Astrocyte (in vitro differentiated cells and primary cell): Measurements from ENCODE around the gene PLCG2. TPM values are rescaled to one million over a fixed set of nuclear protein-coding genes. Genes with fewer than 3 reads are reported as not detected.

ENCODE experiments used
- DNase-seq: peaks from one replicate; pipeline ENCODE4 v3.0.0-alpha.2; 2010; ENCODE audit warnings: low read depth
- FAIRE-seq: peaks from 2 replicates; lab custom pipeline; 2011; peaks lifted over from hg19 to GRCh38; lab: Jason Lieb, UNC
- H2AFZ ChIP-seq: 2 replicates; pipeline ENCODE4 v1.6.0; 2012; ENCODE audit warnings: low read depth, low read length, inconsistent platforms
- H3K27ac ChIP-seq: 2 replicates; pipeline ENCODE4 v1.5.1; 2011; ENCODE audit warnings: low read depth, low read length, inconsistent platforms
- H3K27me3 ChIP-seq: 2 replicates; pipeline ENCODE4 v1.6.0; 2011; ENCODE audit warnings: low read length, inconsistent platforms; ENCODE audit not compliant: insufficient read depth
- H3K36me3 ChIP-seq: 2 replicates; pipeline ENCODE4 v1.5.1; 2011; ENCODE audit warnings: low read length, inconsistent platforms; ENCODE audit not compliant: insufficient read depth
- H3K4me1 ChIP-seq: 2 replicates; pipeline ENCODE4 v1.5.1; 2011; ENCODE audit warnings: low read length, inconsistent platforms; ENCODE audit not compliant: insufficient read depth
- H3K4me2 ChIP-seq: 2 replicates; pipeline ENCODE4 v1.6.0; 2012; ENCODE audit warnings: low read length, inconsistent platforms
- H3K4me3 ChIP-seq: 2 replicates; pipeline ENCODE4 v1.5.1; 2011; ENCODE audit warnings: low read depth, mild to moderate bottlenecking, low read length, inconsistent platforms; ENCODE audit not compliant: insufficient read depth
- H3K79me2 ChIP-seq: 2 replicates; pipeline ENCODE4 v1.6.0; 2012; ENCODE audit warnings: mild to moderate bottlenecking, low read length, inconsistent platforms; ENCODE audit not compliant: insufficient read depth
- H3K9ac ChIP-seq: 2 replicates; pipeline ENCODE4 v1.6.0; 2012; ENCODE audit warnings: mild to moderate bottlenecking, low read length, inconsistent platforms
- H3K9me3 ChIP-seq: 2 replicates; pipeline ENCODE4 v1.5.1; 2012; ENCODE audit warnings: low read depth, mild to moderate bottlenecking, low read length, inconsistent platforms; ENCODE audit not compliant: insufficient read depth
- H4K20me1 ChIP-seq: 2 replicates; pipeline ENCODE4 v1.6.0; 2012; ENCODE audit warnings: low read length, inconsistent platforms; ENCODE audit not compliant: insufficient read depth
- H3K27ac Mint-ChIP-seq: one replicate; pipeline ENCODE4 v1.8.0; 2021; ENCODE audit warnings: mild to moderate bottlenecking, mixed read lengths; ENCODE audit not compliant: unreplicated experiment
- H3K27me3 Mint-ChIP-seq: one replicate; pipeline ENCODE4 v1.8.0; 2021; ENCODE audit warnings: low read depth, mixed read lengths; ENCODE audit not compliant: unreplicated experiment
- H3K36me3 Mint-ChIP-seq: one replicate; pipeline ENCODE4 v1.8.0; 2021; ENCODE audit warnings: low read depth, mixed read lengths; ENCODE audit not compliant: unreplicated experiment
- H3K4me1 Mint-ChIP-seq: one replicate; pipeline ENCODE4 v1.8.0; 2021; ENCODE audit warnings: low read depth, mixed read lengths; ENCODE audit not compliant: unreplicated experiment
- H3K4me3 Mint-ChIP-seq: one replicate; pipeline ENCODE4 v1.8.0; 2021; ENCODE audit warnings: mild to moderate bottlenecking, moderate library complexity, mixed read lengths; ENCODE audit not compliant: unreplicated experiment
- H3K9me3 Mint-ChIP-seq: one replicate; pipeline ENCODE4 v1.8.0; 2021; ENCODE audit warnings: mild to moderate bottlenecking, mixed read lengths; ENCODE audit not compliant: unreplicated experiment
- CTCF ChIP-seq: IDR thresholded peaks from 2 replicates; pipeline ENCODE4 v1.5.1; 2011; ENCODE audit warnings: low read depth, mild to moderate bottlenecking, inconsistent platforms, low read length, moderate library complexity; ENCODE audit not compliant: insufficient read depth
- EZH2 ChIP-seq: IDR thresholded peaks from 2 replicates; pipeline ENCODE4 v1.6.1; 2012; ENCODE audit warnings: mild to moderate bottlenecking, low read length, inconsistent platforms; ENCODE audit not compliant: insufficient read depth
- total RNA-seq: library from RNA; stranded (reverse); gene quantifications from 2 replicates; pipeline ENCODE4 v1.2.1, GENCODE V29; 2021

PLCG2 gene
- total RNA-seq, 1 donor from 2014 or later, result 3.1 TPM

GRCh38 chr16:81900014-81900413 lies 120.9 kb downstream of the PLCG2 start:
- Histone ChIP-seq H3K27me3 (no peaks in the 10 kb centered on the region), H3K4me2 (no peak overlapping the region), H3K9me3 (no peaks in the 10 kb centered on the region), H4K20me1 (no peaks in the 10 kb centered on the region), H3K79me2 (no peaks in the 10 kb centered on the region), H3K4me1 (no peaks in the 10 kb centered on the region), H3K27ac (no peak overlapping the region), H3K9ac (no peak overlapping the region), H2AFZ (no peak overlapping the region), H3K36me3 (no peaks in the 10 kb centered on the region), H3K4me3 (no peak overlapping the region)
- peaks cover 9% of the 10 kb centered on the region for H3K9me3 Mint-ChIP-seq
- no peak overlapping the region for H3K4me3 Mint-ChIP-seq
- DNase-seq (no peak), FAIRE-seq (no peak)
- H3K36me3 Mint-ChIP-seq, result peaks cover 2% of the 10 kb centered on the region
- no peaks in the 10 kb centered on the region for H3K4me1 Mint-ChIP-seq
- H3K27me3 Mint-ChIP-seq, result peaks cover 3% of the 10 kb centered on the region
- TF ChIP-seq CTCF (no peak), EZH2 (no peak)
- no peak overlapping the region for H3K27ac Mint-ChIP-seq

GRCh38 chr16:81900456-81900855 lies 121.4 kb downstream of the PLCG2 start:
- no peak for FAIRE-seq
- H3K4me1 ChIP-seq, result no peaks in the 10 kb centered on the region
- no peak overlapping the region for H3K4me2 ChIP-seq
- H2AFZ ChIP-seq, result no peak overlapping the region
- no peaks in the 10 kb centered on the region for H3K27me3 ChIP-seq
- no peak for DNase-seq
- Mint-ChIP-seq H3K27me3 (peaks cover 3% of the 10 kb centered on the region), H3K9me3 (peaks cover 9% of the 10 kb centered on the region), H3K36me3 (peaks cover 2% of the 10 kb centered on the region), H3K4me3 (no peak overlapping the region), H3K27ac (no peak overlapping the region), H3K4me1 (no peaks in the 10 kb centered on the region)
- no peak overlapping the region for H3K4me3 ChIP-seq
- no peak overlapping the region for H3K9ac ChIP-seq
- H4K20me1 ChIP-seq, result no peaks in the 10 kb centered on the region
- no peak for TF ChIP-seq CTCF
- TF ChIP-seq EZH2, result no peak
- no peak overlapping the region for H3K27ac ChIP-seq
- no peaks in the 10 kb centered on the region for H3K9me3 ChIP-seq
- H3K79me2 ChIP-seq, result no peaks in the 10 kb centered on the region
- H3K36me3 ChIP-seq, result no peaks in the 10 kb centered on the region

GRCh38 chr16:81901484-81901883 lies 122.4 kb downstream of the PLCG2 start:
- no peak overlapping the region for H3K4me3 Mint-ChIP-seq
- Histone ChIP-seq H3K4me1 (no peaks in the 10 kb centered on the region), H3K9me3 (no peaks in the 10 kb centered on the region), H3K9ac (no peak overlapping the region), H3K4me3 (no peak overlapping the region), H3K79me2 (no peaks in the 10 kb centered on the region), H2AFZ (no peak overlapping the region), H3K27ac (no peak overlapping the region), H3K27me3 (no peaks in the 10 kb centered on the region), H3K36me3 (no peaks in the 10 kb centered on the region), H4K20me1 (no peaks in the 10 kb centered on the region), H3K4me2 (no peak overlapping the region)
- H3K4me1 Mint-ChIP-seq, result no peaks in the 10 kb centered on the region
- H3K9me3 Mint-ChIP-seq, result peaks cover 9% of the 10 kb centered on the region
- H3K36me3 Mint-ChIP-seq, result peaks cover 2% of the 10 kb centered on the region
- no peak for DNase-seq
- H3K27ac Mint-ChIP-seq, result no peak overlapping the region
- peaks cover 3% of the 10 kb centered on the region for H3K27me3 Mint-ChIP-seq
- no peak for FAIRE-seq
- TF ChIP-seq CTCF (no peak), EZH2 (no peak)
